ENCODE measurements around the gene SAMM50.

- no peak for TF ChIP-seq CTCF (IDR thresholded peaks at IDR 0.05)
- no peak for TF ChIP-seq POLR2A (IDR thresholded peaks at IDR 0.05)
Measured at GRCh38 chr22:43969021-43969878, 14.0 kb downstream of the SAMM50 start.

All from thyroid gland (tissue), 4 donors.